Karpas-422 (cell line): ENCODE data around the gene VBP1. TPM values are rescaled to one million over a fixed set of nuclear protein-coding genes. Genes with fewer than 3 reads are reported as not detected.
"Not testable (repeated sequence)": the region's sequence is repeated elsewhere in the genome, so short reads cannot be mapped to it uniquely, and the experiment has no call there.

Experiments used
- DNase-seq: peaks from one replicate; pipeline ENCODE4 v3.0.0-alpha.2; 2015
- H2AFZ ChIP-seq: fragments of 200-600 bp; sonication (generic); 2 replicates; pipeline ENCODE4 v1.6.1; 2014; ENCODE audit warnings: antibody characterized with exemption, low read length, mixed read lengths
- H3K27ac ChIP-seq: fragments of 200-600 bp; sonication (generic); 2 replicates; pipeline ENCODE4 v1.5.1; 2014; ENCODE audit warnings: mild to moderate bottlenecking, low read length, moderate library complexity
- H3K27me3 ChIP-seq: fragments of 200-600 bp; sonication (generic); 2 replicates; pipeline ENCODE4 v1.6.1; 2014; ENCODE audit warnings: low read length, mixed read lengths
- H3K36me3 ChIP-seq: fragments of 200-600 bp; sonication (generic); 2 replicates; pipeline ENCODE4 v1.6.1; 2014; ENCODE audit warnings: low read length, mixed read lengths; ENCODE audit not compliant: insufficient read depth
- H3K4me1 ChIP-seq: fragments of 200-600 bp; sonication (generic); 2 replicates; pipeline ENCODE4 v1.6.1; 2014; ENCODE audit warnings: mild to moderate bottlenecking, low read length, mixed read lengths
- H3K4me2 ChIP-seq: fragments of 200-600 bp; sonication (generic); 2 replicates; pipeline ENCODE4 v1.6.1; 2014; ENCODE audit warnings: low read length, low read depth, mild to moderate bottlenecking; ENCODE audit not compliant: poor library complexity, severe bottlenecking
- H3K4me3 ChIP-seq: fragments of 200-600 bp; sonication (generic); 2 replicates; pipeline ENCODE4 v1.5.1; 2014; ENCODE audit warnings: mild to moderate bottlenecking, antibody characterized with exemption, low read length, mixed read lengths
- H3K79me2 ChIP-seq: fragments of 200-600 bp; sonication (generic); 2 replicates; pipeline ENCODE4 v1.6.1; 2014; ENCODE audit warnings: mild to moderate bottlenecking, low read length, mixed read lengths
- H3K9ac ChIP-seq: fragments of 200-600 bp; sonication (generic); 2 replicates; pipeline ENCODE4 v1.6.0; 2014; ENCODE audit warnings: low read length
- H3K9me2 ChIP-seq: fragments of 200-600 bp; sonication (generic), shearing (Covaris generic); replicated peaks from 2 replicates; pipeline ENCODE4 v1.6.0; 2014; ENCODE audit warnings: mild to moderate bottlenecking, low read length, moderate library complexity; ENCODE audit not compliant: insufficient read depth
- H3K9me3 ChIP-seq: fragments of 300-700, 200-600 bp; sonication (generic); 2 replicates; pipeline ENCODE4 v1.6.1; 2014; ENCODE audit warnings: low read length, mixed read lengths
- H4K20me1 ChIP-seq: fragments of 200-600 bp; sonication (generic); 2 replicates; pipeline ENCODE4 v1.6.1; 2014; ENCODE audit warnings: mild to moderate bottlenecking, antibody characterized with exemption, low read length, low read depth; ENCODE audit not compliant: insufficient read depth
- total RNA-seq: library from RNA; depleted of rRNA; stranded (reverse); fragments of >200 nt; shearing (Covaris generic); gene quantifications from 2 replicates; pipeline ENCODE4 v1.2.3, GENCODE V29; 2014; ENCODE audit warnings: low replicate concordance; rRNA removed

The VBP1 gene
- total RNA-seq, 1 experiment from 2014 or later: 58.4 TPM

DNA sequence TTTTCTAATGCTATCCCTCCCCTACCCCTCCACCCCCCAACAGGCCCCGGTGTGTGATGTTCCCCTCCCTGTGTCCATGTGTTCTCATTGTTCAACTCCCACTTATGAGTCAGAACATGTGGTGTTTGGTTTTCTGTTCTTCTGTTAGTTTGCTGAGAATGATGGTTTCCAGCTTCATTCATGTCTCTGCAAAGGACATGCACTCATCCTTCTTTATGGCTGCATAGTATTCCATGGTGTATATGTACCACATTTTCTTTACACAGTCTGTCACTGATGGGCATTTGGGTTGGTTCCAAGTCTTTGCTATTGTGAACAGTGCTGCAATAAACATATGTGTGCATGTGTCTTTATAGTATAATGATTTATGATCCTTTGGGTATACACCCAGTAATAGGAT lies 51.7 kb downstream of the VBP1 start:
- H3K9me2 ChIP-seq, H3K27me3 ChIP-seq, H3K36me3 ChIP-seq, H3K4me1 ChIP-seq, H3K9me3 ChIP-seq, DNase-seq, H4K20me1 ChIP-seq, H3K27ac ChIP-seq, H2AFZ ChIP-seq, H3K79me2 ChIP-seq, H3K9ac ChIP-seq, H3K4me2 ChIP-seq, H3K4me3 ChIP-seq: not testable (repeated sequence)

GRCh38 chrX:155270969-155271368 lies 54.7 kb downstream of the VBP1 start:
- Histone ChIP-seq H2AFZ (no peak overlapping the region), H3K9me2 (0 out of 2 replicates have a peak, but pooled peaks cover 3% of the 10 kb centered on the region), H3K36me3 (no peaks in the 10 kb centered on the region), H3K79me2 (no peaks in the 10 kb centered on the region), H3K4me3 (no peak overlapping the region), H3K4me1 (no peaks in the 10 kb centered on the region), H3K9ac (no peak overlapping the region), H3K4me2 (no peak overlapping the region), H3K9me3 (peaks cover 6% of the 10 kb centered on the region; the same call in 1 of the 2 replicates), H3K27me3 (no peaks in the 10 kb centered on the region), H3K27ac (no peak overlapping the region), H4K20me1 (no peaks in the 10 kb centered on the region)
- DNase-seq: no peak

- Histone ChIP-seq H2AFZ (no peak overlapping the region), H3K9ac (no peak overlapping the region), H3K79me2 (no peaks in the 10 kb centered on the region), H3K4me3 (no peak overlapping the region), H4K20me1 (no peaks in the 10 kb centered on the region), H3K27ac (no peak overlapping the region), H3K36me3 (no peaks in the 10 kb centered on the region), H3K9me2 (no peaks in the 10 kb centered on the region), H3K9me3 (no peaks in the 10 kb centered on the region), H3K27me3 (no peaks in the 10 kb centered on the region), H3K4me2 (no peak overlapping the region), H3K4me1 (no peaks in the 10 kb centered on the region)
- no peak for DNase-seq
Observed at GRCh38 chrX:155279873-155280272, 63.6 kb downstream of the VBP1 start.

Other genes starting within 250 kb of the VBP1 start
- gene F8, start 193.7 kb upstream of the VBP1 start, total RNA-seq: 3.0 and 4.1 TPM in 2 replicates
- 38.9 and 55.2 TPM in 2 replicates for gene FUNDC2, start 189.6 kb upstream of the VBP1 start, total RNA-seq
- 15.8 and 36.1 TPM in 2 replicates for gene CMC4, start 145.3 kb upstream of the VBP1 start, total RNA-seq
- gene MTCP1, start 145.3 kb upstream of the VBP1 start, total RNA-seq: 21.9 and 95.2 TPM in 2 replicates
- gene BRCC3, start 145.0 kb upstream of the VBP1 start, total RNA-seq: 13.2 and 15.9 TPM in 2 replicates
- 9.7 and 14.3 TPM in 2 replicates for gene RAB39B, start 48.0 kb downstream of the VBP1 start, total RNA-seq
- 0.07 TPM in 1 of 2 replicates, not detected in the other for gene CLIC2, start 118.2 kb downstream of the VBP1 start, total RNA-seq
- gene F8A2, start 165.6 kb downstream of the VBP1 start, total RNA-seq: not detected in 2 replicates
- gene F8A3, start 242.2 kb downstream of the VBP1 start, total RNA-seq: 3.7 and 4.5 TPM in 2 replicates